Activated T-cell treated with anti-CD3 and anti-CD28 coated beads for 48 hours (primary cell): Measurements from ENCODE around the gene ARFGEF2.
"Not testable (repeated sequence)": the region's sequence is repeated elsewhere in the genome, so short reads cannot be mapped to it uniquely, and the experiment has no call there.

Source experiments
- DNase-seq: peaks from one replicate; pipeline ENCODE4 v3.0.0-alpha.2; 2020; ENCODE audit warnings: low read depth

The ARFGEF2 gene

GRCh38 chr20:48930035-48930434 lies 8.5 kb downstream of the ARFGEF2 start:
- no peak for DNase-seq

GRCh38 chr20:48930878-48931277 lies 9.4 kb downstream of the ARFGEF2 start:
- no peak for DNase-seq

- DNase-seq = no peak
These were observed 10.2 kb downstream of the ARFGEF2 start for GRCh38 chr20:48931527-48932374.

GRCh38 chr20:48932375-48932941 lies 10.9 kb downstream of the ARFGEF2 start:
- DNase-seq = no peak

- DNase-seq = no peak
These were observed 11.7 kb downstream of the ARFGEF2 start for GRCh38 chr20:48933017-48933766.

- DNase-seq = not testable (repeated sequence)
These were observed 12.9 kb downstream of the ARFGEF2 start for GRCh38 chr20:48934273-48934877.

- not testable (repeated sequence) for DNase-seq
These were observed 13.5 kb downstream of the ARFGEF2 start for GRCh38 chr20:48934966-48935365.

- not testable (repeated sequence) for DNase-seq
These were observed 14.7 kb downstream of the ARFGEF2 start for GRCh38 chr20:48936178-48936577.

- no peak for DNase-seq
These were observed 16.2 kb downstream of the ARFGEF2 start for GRCh38 chr20:48937674-48938073.

GRCh38 chr20:48938670-48939069 lies 17.2 kb downstream of the ARFGEF2 start:
- DNase-seq = no peak

GRCh38 chr20:48940170-48940569 lies 18.7 kb downstream of the ARFGEF2 start:
- DNase-seq = no peak

GRCh38 chr20:48941467-48941866 lies 20.0 kb downstream of the ARFGEF2 start:
- DNase-seq = no peak

GRCh38 chr20:48942730-48943129 lies 21.2 kb downstream of the ARFGEF2 start:
- no peak for DNase-seq

GRCh38 chr20:48944663-48945297 lies 23.3 kb downstream of the ARFGEF2 start:
- DNase-seq = no peak

- no peak for DNase-seq
These were observed 24.5 kb downstream of the ARFGEF2 start for GRCh38 chr20:48945840-48946514.

GRCh38 chr20:48948612-48949011 lies 27.1 kb downstream of the ARFGEF2 start:
- DNase-seq = no peak

GRCh38 chr20:48949304-48950170 lies 28.0 kb downstream of the ARFGEF2 start:
- no peak for DNase-seq

GRCh38 chr20:48951041-48951440 lies 29.5 kb downstream of the ARFGEF2 start:
- no peak for DNase-seq

- no peak for DNase-seq
These were observed 30.1 kb downstream of the ARFGEF2 start for GRCh38 chr20:48951646-48952045.

- no peak for DNase-seq
These were observed 31.1 kb downstream of the ARFGEF2 start for GRCh38 chr20:48952656-48953055.
